Measurements from ENCODE around the gene TSPYL4. TPM values are rescaled to one million over a fixed set of nuclear protein-coding genes. Genes with fewer than 3 reads are reported as not detected.
A peak's percentile ranks its signal among the peaks of the same experiment; 100 is the strongest.

Gene TSPYL4
- total RNA-seq, 1 experiment from 2014 or later = 14.9 TPM

GRCh38 chr6:116280933-116281316 lies 27.1 kb upstream of the TSPYL4 start:
- Histone ChIP-seq H3K27me3 (ENCODE audit: control insufficient read depth, insufficient read depth, low read length) (no peaks in the 10 kb centered on the region), H3K36me3 (replicated peaks; ENCODE audit: control insufficient read depth, insufficient read depth, low read length) (no peaks in the 10 kb centered on the region; the same call in 1 of the 2 replicates), H3K4me3 (ENCODE audit: insufficient read depth, low read depth, low read length) (no peak overlapping the region)
- no peak for DNase-seq

DNA sequence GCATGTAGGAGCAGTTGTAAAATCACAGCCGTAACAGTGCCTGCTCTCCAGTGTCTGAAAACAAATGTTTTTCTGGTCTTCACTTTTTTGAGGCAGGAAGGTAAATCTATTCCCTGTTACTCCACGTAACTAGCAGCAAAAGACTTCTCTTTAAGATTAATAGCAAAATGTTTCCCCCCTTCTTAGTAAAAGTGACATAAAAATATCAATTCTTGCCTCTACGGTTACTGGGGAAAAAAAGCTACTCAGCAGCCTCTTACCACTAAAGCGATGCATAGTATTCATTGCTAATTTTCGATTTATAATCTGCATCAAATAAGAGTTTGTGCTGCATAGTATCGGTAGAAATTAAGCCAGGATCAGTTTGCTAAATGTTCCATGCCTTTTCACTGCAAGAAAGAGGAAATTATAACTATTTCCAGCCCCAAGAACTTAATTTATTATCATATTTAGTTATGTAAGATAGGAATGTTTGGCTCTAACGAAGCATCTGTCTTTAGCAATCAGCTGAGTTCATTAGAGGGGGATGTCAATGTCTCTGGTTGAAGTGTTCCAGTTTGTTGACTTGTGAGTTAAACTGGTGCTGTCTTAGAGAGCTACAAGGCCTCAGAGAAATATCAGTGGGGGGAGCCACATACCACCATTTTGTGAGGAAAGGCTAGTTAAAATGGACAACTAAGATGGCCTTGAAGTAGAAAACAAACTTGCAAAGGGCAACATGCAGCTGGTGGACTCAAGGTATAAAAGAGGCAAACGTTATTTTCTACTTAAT lies 26.5 kb upstream of the TSPYL4 start:
- Histone ChIP-seq H3K27me3 (ENCODE audit: control insufficient read depth, insufficient read depth, low read length) (no peaks in the 10 kb centered on the region), H3K36me3 (replicated peaks; ENCODE audit: control insufficient read depth, insufficient read depth, low read length) (no peaks in the 10 kb centered on the region; the same call in 1 of the 2 replicates), H3K4me3 (ENCODE audit: insufficient read depth, low read depth, low read length) (peak overlapping the region; percentile 91)
- DNase-seq = no peak

DNA sequence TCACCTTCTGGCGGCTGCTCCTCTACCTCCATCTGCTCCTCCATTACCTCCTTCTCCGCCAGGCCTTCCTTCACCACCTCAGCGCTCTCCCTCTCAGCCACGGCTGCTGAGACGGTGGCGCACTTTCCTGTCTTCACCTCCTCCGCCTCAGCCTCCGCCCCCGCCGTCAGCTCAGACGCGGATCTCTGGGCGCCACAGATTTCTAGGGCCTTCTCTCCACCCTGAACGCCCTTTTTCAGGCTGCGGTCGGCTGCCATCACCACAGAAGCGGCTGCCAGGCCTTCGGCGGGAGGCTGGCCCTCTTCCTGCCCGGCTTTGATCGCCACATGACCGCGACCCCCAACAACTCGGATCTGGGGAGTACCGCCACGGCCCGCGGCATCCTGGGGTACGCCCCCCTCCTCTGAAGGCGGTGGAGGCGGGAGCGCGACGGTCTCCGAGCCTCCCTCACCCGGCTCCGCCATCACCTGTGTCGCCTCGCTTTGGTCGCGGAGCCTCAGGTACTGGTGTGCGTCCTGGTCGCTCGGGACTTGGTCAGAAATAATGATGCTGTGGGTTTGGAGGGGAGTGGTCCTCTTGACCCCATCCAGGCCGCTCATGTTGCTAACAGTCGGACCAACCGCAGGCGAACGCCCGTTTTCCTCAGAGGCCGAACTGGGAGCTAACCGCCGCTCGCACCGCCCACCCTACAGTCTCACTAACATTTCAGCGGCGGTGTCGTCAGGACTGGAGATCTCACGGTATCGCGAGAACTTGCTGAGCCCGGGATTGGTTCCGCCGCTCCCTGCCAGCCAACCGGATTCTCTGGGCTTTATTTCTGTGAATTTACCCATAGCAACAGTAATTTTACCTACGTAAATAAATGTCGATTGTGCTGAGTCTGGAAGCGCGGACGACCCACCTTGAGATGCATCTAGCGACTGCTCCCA lies 25.6 kb upstream of the TSPYL4 start, which contains the start of gene TSPYL1:
TSPYL1 (minus strand) TSS at position 699 of the 929 bp plus-strand sequence; CDS start at position 599, 100 bp downstream.
- Histone ChIP-seq H3K36me3 (replicated peaks; ENCODE audit: control insufficient read depth, insufficient read depth, low read length) (no peaks in the 10 kb centered on the region; the same call in 1 of the 2 replicates), H3K4me3 (ENCODE audit: insufficient read depth, low read depth, low read length) (peak within 1 kb of the TSS; percentile 91), H3K27me3 (ENCODE audit: control insufficient read depth, insufficient read depth, low read length) (no peaks in the 10 kb centered on the region)
- DNase-seq = peak; percentile 91

GRCh38 chr6:116278854-116279231 lies 25.0 kb upstream of the TSPYL4 start:
- DNase-seq = no peak
- H3K4me3 ChIP-seq (ENCODE audit: insufficient read depth, low read depth, low read length) = peak overlapping the region; percentile 91
- no peaks in the 10 kb centered on the region for H3K27me3 ChIP-seq (ENCODE audit: control insufficient read depth, insufficient read depth, low read length)
- H3K36me3 ChIP-seq (replicated peaks; ENCODE audit: control insufficient read depth, insufficient read depth, low read length) = no peaks in the 10 kb centered on the region; the same call in 1 of the 2 replicates

- Histone ChIP-seq H3K36me3 (replicated peaks; ENCODE audit: control insufficient read depth, insufficient read depth, low read length) (no peaks in the 10 kb centered on the region; the same call in 1 of the 2 replicates), H3K4me3 (ENCODE audit: insufficient read depth, low read depth, low read length) (peak overlapping the region; percentile 91), H3K27me3 (ENCODE audit: control insufficient read depth, insufficient read depth, low read length) (no peaks in the 10 kb centered on the region)
- DNase-seq = no peak
Observed at GRCh38 chr6:116278481-116278829, 24.6 kb upstream of the TSPYL4 start.

DNA sequence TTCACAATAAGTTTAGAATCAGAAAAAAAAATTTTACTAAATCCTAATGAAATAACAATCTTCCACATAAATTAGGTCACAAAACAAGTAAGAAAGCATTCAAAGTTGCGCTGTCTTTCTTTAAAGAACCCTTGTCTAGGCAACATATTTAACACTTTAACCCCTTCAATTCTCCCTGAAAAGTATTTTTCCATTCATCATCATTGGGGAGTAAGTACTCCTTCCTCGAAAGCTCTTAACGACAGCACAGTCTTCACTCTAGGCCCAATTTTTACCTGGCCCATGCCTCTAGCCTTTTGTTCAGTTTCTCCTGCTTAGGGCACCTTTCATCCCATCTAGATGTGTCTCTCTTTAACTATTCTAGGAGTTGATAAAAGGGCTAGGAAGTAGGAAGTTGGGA lies 23.2 kb upstream of the TSPYL4 start:
- no peaks in the 10 kb centered on the region; the same call in 1 of the 2 replicates for H3K36me3 ChIP-seq (replicated peaks; ENCODE audit: control insufficient read depth, insufficient read depth, low read length)
- no peaks in the 10 kb centered on the region for H3K27me3 ChIP-seq (ENCODE audit: control insufficient read depth, insufficient read depth, low read length)
- peak overlapping the region; percentile 28 for H3K4me3 ChIP-seq (ENCODE audit: insufficient read depth, low read depth, low read length)
- DNase-seq = peak; percentile 27

GRCh38 chr6:116271149-116271708 lies 17.4 kb upstream of the TSPYL4 start:
- no peak for DNase-seq
- H3K36me3 ChIP-seq (replicated peaks; ENCODE audit: control insufficient read depth, insufficient read depth, low read length) = no peaks in the 10 kb centered on the region
- H3K4me3 ChIP-seq (ENCODE audit: insufficient read depth, low read depth, low read length) = no peak overlapping the region
- no peaks in the 10 kb centered on the region for H3K27me3 ChIP-seq (ENCODE audit: control insufficient read depth, insufficient read depth, low read length)

DNA sequence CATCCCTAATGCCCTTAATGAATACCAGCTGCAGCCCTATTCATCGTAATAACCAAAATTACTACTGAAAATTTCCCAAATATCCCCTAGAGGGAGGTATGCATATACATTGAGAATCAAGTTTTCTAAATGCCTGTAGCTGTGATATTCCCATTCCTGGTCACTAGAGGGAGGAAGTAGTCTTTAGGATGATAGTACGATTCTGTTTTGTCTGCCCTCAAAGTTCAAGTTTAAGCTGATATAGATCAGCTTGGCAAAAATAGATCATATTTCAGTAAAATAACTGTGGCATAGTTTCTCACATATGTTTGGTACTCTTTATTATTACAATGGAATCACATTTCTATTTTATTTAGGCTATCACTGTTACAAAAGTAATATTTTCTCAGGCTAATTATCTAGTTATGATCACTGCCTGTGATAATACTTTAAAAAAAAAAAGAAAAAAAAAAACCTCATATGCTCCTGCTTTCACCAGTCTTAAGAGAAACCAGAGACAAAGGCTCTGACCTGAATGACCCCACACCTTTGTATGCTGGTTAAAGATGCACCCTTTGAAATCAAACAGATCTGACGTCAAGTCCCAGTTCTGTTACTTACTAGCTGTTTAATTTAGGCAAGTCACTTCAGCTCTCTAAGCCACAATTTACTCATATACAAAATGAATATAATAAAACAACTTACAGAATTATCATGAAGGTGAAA lies 14.9 kb upstream of the TSPYL4 start:
- DNase-seq = peak; percentile 70
- H3K4me3 ChIP-seq (ENCODE audit: insufficient read depth, low read depth, low read length) = no peak overlapping the region
- no peaks in the 10 kb centered on the region; the same call in 1 of the 2 replicates for H3K36me3 ChIP-seq (replicated peaks; ENCODE audit: control insufficient read depth, insufficient read depth, low read length)
- H3K27me3 ChIP-seq (ENCODE audit: control insufficient read depth, insufficient read depth, low read length) = no peaks in the 10 kb centered on the region

- no peaks in the 10 kb centered on the region for H3K27me3 ChIP-seq (ENCODE audit: control insufficient read depth, insufficient read depth, low read length)
- H3K36me3 ChIP-seq (replicated peaks; ENCODE audit: control insufficient read depth, insufficient read depth, low read length) = no peaks in the 10 kb centered on the region; the same call in 1 of the 2 replicates
- H3K4me3 ChIP-seq (ENCODE audit: insufficient read depth, low read depth, low read length) = no peak overlapping the region
- DNase-seq = no peak
Observed at GRCh38 chr6:116267836-116268588, 14.1 kb upstream of the TSPYL4 start.

DNA sequence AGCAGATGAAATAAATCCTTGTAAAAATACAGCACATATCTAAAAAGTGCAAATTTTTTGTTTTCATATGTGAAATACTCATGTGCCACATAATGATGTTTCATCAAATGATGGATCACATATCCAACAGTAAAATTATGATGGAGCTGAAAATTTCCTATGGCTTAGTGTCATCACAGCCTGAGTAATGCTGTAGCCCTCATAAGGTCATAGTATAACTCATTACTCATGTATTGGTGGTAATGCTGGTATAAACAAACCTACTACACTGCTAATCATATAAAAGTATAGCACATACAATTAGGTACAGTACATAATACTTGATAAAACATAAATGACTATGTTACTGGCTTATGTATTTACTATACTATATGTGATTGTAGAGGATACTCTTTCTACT lies 12.9 kb upstream of the TSPYL4 start:
- Histone ChIP-seq H3K36me3 (replicated peaks; ENCODE audit: control insufficient read depth, insufficient read depth, low read length) (no peaks in the 10 kb centered on the region; the same call in 1 of the 2 replicates), H3K4me3 (ENCODE audit: insufficient read depth, low read depth, low read length) (no peak overlapping the region), H3K27me3 (ENCODE audit: control insufficient read depth, insufficient read depth, low read length) (no peaks in the 10 kb centered on the region)
- no peak for DNase-seq

DNA sequence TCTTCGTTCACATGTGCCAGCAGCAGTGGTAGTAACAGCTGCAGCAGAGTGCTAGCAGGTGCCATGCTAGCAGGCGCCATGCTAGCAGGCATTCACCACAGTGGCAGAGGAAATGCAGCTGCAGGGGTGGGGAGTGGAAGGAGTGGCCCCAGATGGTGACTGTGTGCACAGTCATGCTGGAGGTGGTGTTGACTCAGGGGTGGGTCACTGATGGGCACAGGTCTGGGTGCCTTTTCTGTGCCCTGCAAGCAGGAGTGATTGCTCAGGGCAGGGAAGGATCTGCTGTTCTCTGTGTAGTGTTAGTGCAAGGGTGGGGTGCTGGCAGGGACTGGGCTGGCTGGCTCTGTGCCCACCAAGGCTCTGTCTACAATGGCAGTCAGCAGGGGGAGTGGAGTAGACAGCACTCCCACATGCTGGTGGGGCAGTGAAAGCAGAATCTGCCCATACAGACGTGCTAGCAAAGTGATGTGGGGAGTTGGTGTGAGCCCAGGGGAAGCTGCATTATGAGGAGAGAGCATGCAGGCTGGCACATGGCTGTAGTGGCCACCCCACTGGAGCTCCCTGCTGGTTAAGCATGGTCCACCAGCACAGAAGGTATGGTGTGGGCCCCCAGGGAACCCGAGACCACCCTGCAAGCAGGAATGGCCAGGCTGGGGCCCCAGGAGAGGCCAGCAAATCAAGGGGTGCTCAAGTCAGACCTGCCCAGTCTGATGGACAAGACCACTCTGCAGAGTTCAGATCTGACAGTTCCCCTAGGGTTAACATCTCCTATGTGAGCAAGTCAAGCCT lies 11.4 kb upstream of the TSPYL4 start:
- Histone ChIP-seq H3K36me3 (replicated peaks; ENCODE audit: control insufficient read depth, insufficient read depth, low read length) (no peaks in the 10 kb centered on the region; the same call in 1 of the 2 replicates), H3K4me3 (ENCODE audit: insufficient read depth, low read depth, low read length) (no peak overlapping the region), H3K27me3 (ENCODE audit: control insufficient read depth, insufficient read depth, low read length) (no peaks in the 10 kb centered on the region; the same call in 1 of the 2 replicates)
- DNase-seq = no peak

DNA sequence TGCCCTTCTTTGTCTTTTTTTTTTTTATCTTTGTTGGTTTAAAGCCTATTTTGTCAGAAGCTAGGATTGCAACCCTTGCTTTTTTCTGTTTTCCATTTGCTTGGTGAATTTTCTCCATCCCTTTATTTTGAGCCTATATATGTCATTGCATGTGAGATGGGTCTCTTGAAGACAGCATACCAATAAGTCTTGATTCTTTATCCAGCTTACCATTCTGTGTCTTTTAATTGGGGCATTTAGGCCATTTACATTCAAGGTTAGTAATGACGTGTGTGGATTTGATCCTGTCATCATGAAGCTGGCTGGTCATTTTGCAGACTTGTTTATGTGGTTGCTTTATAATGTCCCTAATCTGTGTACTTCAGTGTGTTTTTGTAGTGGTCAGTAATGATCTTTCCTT lies 9.5 kb upstream of the TSPYL4 start:
- no peaks in the 10 kb centered on the region; the same call in 1 of the 2 replicates for H3K36me3 ChIP-seq (replicated peaks; ENCODE audit: control insufficient read depth, insufficient read depth, low read length)
- DNase-seq = no peak
- H3K4me3 ChIP-seq (ENCODE audit: insufficient read depth, low read depth, low read length) = no peak overlapping the region
- H3K27me3 ChIP-seq (ENCODE audit: control insufficient read depth, insufficient read depth, low read length) = no peaks in the 10 kb centered on the region; the same call in 1 of the 2 replicates

- H3K36me3 ChIP-seq (replicated peaks; ENCODE audit: control insufficient read depth, insufficient read depth, low read length) = no peaks in the 10 kb centered on the region
- H3K4me3 ChIP-seq (ENCODE audit: insufficient read depth, low read depth, low read length) = no peak overlapping the region
- H3K27me3 ChIP-seq (ENCODE audit: control insufficient read depth, insufficient read depth, low read length) = no peaks in the 10 kb centered on the region; the same call in 1 of the 2 replicates
- no peak for DNase-seq
Observed at GRCh38 chr6:116258520-116258919, 4.6 kb upstream of the TSPYL4 start.
